AG08396 (cell line): ENCODE measurements around the gene GPR62.
A peak's percentile ranks its signal among the peaks of the same experiment; 100 is the strongest.
"Not testable (repeated sequence)": the region's sequence is repeated elsewhere in the genome, so short reads cannot be mapped to it uniquely, and the experiment has no call there.

Source experiments
- DNase-seq: peaks from one replicate; pipeline ENCODE4 v3.0.0; 2012; ENCODE audit warnings: low spot score, mixed read lengths

Gene GPR62

GRCh38 chr3:51955175-51955892, at the start of gene GPR62:
TSS of gene GPR62 (plus strand) at chr3:51955381. CDS start at chr3:51955653, 272 bp downstream.
- DNase-seq: no peak

GRCh38 chr3:51908026-51908425, 47.2 kb upstream of the GPR62 start:
- no peak for DNase-seq

GRCh38 chr3:51916418-51916817, 38.8 kb upstream of the GPR62 start:
- no peak for DNase-seq

DNA sequence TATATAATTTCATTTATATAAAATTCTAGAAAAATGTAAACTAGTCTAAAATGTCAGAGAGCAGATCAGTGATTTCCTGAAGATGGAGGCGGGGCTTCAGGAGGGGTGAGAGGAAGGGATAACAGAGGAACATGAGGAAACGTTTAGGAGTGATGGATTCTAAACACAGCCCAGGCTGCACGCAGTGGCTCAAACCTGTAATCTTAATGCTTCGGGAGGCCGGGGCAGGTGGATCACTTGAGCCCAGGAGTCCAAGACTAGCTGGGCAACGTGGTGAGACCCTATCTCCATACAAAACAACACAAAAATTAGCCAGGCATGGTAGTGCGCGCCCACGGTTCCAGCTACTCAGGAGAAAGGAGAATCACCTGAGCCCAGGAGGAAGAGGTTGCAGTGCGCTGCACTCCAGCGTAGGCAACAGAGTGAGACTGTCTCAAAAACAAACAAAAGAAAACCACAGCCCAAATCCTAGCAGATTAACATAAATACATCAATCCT, 34.1 kb upstream of the GPR62 start:
- DNase-seq: no peak

DNA sequence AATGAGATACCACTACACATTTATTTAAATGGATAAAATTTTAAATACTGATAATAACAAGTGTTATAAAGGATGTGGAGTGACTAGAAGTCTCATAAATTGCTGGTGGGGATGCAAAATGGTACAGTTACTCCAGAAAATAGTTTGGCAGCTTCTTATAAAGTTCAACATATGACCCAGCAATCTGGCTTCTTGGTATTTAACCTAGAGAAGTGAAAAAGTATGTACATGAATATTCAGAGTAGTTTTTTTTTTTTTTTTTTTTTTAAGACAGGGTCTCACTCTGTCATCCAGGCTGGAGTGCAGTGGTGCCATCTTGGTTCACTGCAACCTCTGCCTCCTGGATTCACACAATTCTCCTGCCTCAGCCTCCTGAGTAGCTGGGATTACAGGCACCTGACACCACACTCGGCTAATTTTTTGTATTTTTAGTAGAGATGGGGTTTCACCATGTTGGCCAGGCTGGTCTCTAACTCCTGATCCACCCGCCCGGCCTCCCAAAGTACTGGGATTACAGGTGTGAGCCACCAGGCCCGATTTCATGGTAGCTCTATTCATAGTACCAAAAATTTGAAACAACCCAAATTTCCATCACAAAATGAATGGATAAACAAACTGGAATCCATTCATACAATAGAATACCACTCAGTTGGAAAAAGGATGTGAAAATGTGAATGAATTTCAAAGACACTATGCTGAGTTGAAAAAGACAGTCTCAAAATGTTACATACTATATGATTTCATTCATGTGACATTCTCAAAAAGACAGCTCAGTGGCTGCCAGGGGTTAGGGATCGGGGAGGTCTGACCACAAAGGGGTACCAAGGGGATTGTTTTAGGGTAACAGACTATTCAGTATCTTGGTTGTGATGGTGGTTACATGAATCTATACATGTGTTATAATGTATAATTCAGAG, 27.9 kb upstream of the GPR62 start:
- no peak for DNase-seq

- DNase-seq: no peak
Measured at GRCh38 chr3:51928438-51928837, 26.7 kb upstream of the GPR62 start.

- not testable (repeated sequence) for DNase-seq
Measured at GRCh38 chr3:51928981-51929380, 26.2 kb upstream of the GPR62 start.

- peak; percentile 39 for DNase-seq
Measured at GRCh38 chr3:51929420-51930003, 25.7 kb upstream of the GPR62 start.

GRCh38 chr3:51930439-51930838, 24.7 kb upstream of the GPR62 start:
- no peak for DNase-seq

DNA sequence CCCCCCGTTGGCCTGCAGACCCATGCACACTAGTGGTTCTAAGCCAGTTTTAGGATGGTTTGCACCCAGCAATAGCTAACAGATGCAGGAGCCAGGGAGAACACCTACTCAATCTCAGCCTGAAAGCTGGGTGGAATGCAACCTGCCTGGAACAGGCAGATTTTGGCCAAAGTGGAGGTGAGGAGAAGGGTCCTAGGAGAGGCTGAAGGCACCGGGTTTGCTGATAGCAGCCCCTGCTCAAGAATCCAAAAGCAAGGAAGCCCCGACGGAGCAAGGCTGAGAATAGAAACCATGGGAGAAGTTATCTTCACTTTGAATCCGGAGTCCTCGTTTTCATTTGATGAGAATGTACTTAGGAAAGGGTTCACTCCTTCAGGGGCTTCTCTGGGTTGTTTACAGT, 23.4 kb upstream of the GPR62 start:
- DNase-seq: no peak

- no peak for DNase-seq
Measured at GRCh38 chr3:51932471-51933370, 22.5 kb upstream of the GPR62 start.

GRCh38 chr3:51933471-51934138, 21.6 kb upstream of the GPR62 start:
- DNase-seq: no peak

DNA sequence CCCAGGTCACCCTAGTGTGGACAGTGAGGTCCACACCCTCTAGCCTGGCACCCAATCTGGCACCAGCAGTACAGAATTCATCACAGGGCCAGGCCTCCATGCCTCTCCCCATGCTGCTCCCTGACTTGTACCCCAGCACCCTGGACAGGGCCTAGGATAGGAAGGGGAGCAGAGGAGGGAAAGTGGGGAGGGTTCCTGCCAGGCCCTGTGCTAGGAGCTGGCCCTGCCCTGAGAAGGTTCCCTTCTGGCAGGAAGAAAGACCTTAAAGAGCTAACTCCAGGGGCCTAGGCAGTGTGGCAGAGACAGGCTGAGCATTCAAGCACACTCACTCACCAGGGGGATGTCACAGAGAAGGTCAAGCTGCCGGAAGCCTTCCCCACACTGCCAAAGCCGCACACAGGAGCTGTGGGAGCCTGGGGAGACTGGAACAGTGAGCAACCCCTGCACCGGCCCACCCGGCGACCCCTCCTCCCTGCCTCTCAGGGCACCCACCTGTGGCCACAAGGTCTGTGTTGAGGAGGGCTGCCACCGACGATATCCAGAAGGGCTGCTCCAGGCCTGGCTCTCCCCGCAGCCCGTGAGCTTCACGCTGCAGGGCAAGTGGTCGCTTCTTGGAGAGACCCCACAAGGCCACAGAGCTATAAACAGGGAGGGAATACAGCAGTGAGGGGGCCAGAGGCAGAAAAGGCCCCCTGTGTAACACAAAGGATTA, 20.9 kb upstream of the GPR62 start:
- no peak for DNase-seq

DNA sequence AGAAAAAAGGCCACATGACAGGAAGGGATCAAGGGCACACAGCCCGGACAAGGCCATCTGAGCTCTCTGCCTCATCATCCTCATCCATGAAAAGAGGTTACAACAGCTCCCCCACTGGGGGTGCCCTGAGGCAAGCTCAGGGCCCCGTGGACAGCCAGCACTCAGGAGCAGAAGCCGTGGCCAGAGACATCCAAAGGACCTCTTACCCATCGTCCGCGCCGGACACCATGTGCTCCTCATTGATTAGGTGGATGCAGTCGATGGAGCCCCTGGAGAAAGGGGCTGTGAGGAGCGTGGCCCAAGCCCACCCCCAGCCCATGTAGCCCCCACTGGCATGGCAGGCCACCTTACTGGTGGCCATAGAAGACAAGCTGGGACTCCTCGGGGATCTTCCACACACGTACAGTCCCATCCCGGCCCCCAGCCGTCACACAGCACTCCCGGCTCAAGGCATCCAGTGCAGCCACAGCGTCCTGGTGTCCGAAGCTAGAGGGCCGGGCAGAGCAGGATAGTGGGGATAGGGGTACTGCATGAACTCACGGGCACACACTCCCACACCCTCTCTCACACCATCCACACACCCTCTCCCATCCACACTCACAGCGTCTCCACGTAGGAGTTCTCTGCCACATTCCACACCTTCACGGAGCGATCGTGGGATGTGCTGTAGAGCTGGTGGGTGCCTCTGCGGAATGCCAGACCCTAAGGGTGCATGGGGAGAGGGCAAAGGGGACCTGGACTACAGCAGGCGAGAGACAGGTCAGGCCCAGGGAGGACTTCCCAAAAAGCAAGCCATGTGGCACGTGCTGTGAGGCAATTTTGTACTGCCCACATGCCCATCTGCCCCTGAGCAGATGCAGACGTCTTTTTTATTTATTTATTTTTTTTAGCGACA, 19.9 kb upstream of the GPR62 start:
- no peak for DNase-seq

- DNase-seq: no peak
Measured at GRCh38 chr3:51935886-51936755, 19.1 kb upstream of the GPR62 start.

DNA sequence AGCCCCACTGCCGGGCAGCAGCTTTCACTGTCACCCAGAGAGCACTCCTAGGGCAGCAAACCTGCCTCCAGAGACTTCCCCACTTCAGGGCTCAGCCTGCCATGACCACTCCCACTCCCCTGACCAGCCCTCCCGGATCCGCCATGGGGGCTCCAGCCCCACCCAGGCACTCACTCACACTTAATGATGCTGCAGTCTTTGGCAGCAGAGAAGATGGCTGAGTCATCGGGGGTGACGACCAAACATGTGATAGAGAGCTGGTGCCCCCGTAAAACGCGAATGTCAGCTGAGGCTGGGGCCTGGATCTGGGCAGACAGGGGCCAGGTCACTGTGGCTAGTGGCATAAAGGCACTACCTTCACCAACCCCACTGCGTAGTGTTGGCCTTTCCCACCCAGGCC, 18.2 kb upstream of the GPR62 start:
- no peak for DNase-seq

DNA sequence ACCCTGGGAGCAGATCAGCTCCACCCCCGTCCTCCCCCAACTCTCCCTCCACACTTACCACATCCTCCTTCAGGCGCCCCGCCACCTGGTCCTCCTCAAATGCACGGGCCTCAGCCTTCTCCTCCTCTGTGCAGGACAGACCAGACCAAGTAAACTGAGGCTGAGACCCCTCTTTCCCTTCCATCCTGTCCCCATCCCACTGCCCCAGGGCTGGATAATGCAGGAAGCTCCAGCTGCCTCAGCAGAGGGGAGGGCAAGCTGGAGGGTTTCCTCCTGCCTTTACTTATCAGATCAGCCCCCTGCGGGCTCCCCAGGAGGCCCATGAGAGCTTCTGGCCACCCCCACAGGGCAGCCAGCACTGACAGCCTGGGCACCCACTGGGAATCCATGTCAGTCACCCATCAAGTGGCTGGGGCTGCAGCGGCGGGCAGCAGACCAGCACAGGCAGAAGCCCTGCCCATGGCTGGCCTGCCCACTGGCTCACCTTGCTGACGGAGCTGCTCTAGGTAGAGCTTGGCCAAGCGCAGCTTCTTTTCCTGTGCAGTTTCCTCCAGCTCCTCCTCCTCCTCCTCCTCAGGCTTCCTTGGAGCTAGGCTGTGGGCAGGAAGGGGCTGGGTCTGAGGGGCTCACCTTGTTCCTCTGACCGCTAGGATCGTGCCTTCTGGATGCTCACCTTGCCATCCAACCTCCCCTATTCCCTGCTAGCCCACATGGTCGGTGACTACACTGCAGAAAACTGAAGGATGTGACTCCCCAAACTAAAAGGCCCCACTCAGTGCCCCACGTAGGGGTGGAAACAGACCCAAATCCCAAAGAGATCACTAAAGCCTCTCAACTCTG, 17.4 kb upstream of the GPR62 start:
- DNase-seq: no peak
